ENCODE results near the gene RNF5.

Gene RNF5

GRCh38 chr6:32185681-32186131 is 7.5 kb downstream of the RNF5 start:
- 0 out of 2 replicates have a peak, but pooled peaks have one; percentile 22 for TF ChIP-seq CREB1 (IDR thresholded peaks at IDR 0.05; ENCODE audit: low read depth)

GRCh38 chr6:32187009-32187709 is 9.0 kb downstream of the RNF5 start:
- TF ChIP-seq RAD21 (IDR thresholded peaks at IDR 0.05; ENCODE audit: low read depth): no peak
- TF ChIP-seq FOXM1 (IDR thresholded peaks at IDR 0.05; ENCODE audit: borderline replicate concordance, low read depth): no peak
- TF ChIP-seq YY1 (IDR thresholded peaks at IDR 0.05; ENCODE audit: low read depth): no peak
- TF ChIP-seq TCF12 (IDR thresholded peaks at IDR 0.05; ENCODE audit: low read depth): no peak
- TF ChIP-seq REST (IDR thresholded peaks at IDR 0.05; ENCODE audit: low read depth): no peak
- TF ChIP-seq TAF1 (IDR thresholded peaks at IDR 0.05; ENCODE audit: low read depth): no peak
- no peak for TF ChIP-seq USF1 (IDR thresholded peaks at IDR 0.05)
- TF ChIP-seq EP300 (IDR thresholded peaks at IDR 0.05; ENCODE audit: borderline replicate concordance): no peak
- TF ChIP-seq NFIC (IDR thresholded peaks at IDR 0.05): no peak
- TF ChIP-seq CREB1 (IDR thresholded peaks at IDR 0.05; ENCODE audit: low read depth): no peak
- no peak for TF ChIP-seq CEBPB (IDR thresholded peaks at IDR 0.05)
- TF ChIP-seq MAX (IDR thresholded peaks at IDR 0.05): no peak

- TF ChIP-seq RAD21 (IDR thresholded peaks at IDR 0.05; ENCODE audit: low read depth) (no peak), CEBPB (IDR thresholded peaks at IDR 0.05) (no peak), CREB1 (IDR thresholded peaks at IDR 0.05; ENCODE audit: low read depth) (no peak), TAF1 (IDR thresholded peaks at IDR 0.05; ENCODE audit: low read depth) (no peak), EGR1 (IDR thresholded peaks at IDR 0.05) (no peak), TCF12 (IDR thresholded peaks at IDR 0.05; ENCODE audit: low read depth) (no peak), YY1 (IDR thresholded peaks at IDR 0.05; ENCODE audit: low read depth) (no peak)
Measured at GRCh38 chr6:32188381-32189068, 10.3 kb downstream of the RNF5 start.

- TF ChIP-seq RAD21 (IDR thresholded peaks at IDR 0.05; ENCODE audit: low read depth): no peak
Measured at GRCh38 chr6:32189069-32189741, 11.0 kb downstream of the RNF5 start.

GRCh38 chr6:32189742-32190053 is 11.5 kb downstream of the RNF5 start:
- TF ChIP-seq FOXM1 (IDR thresholded peaks at IDR 0.05; ENCODE audit: borderline replicate concordance, low read depth) (no peak), ZBTB7A (IDR thresholded peaks at IDR 0.05; ENCODE audit: low read depth) (peak; percentile 31; the same call in 1 of the 2 replicates)

GRCh38 chr6:32190054-32190851 is 12.0 kb downstream of the RNF5 start, which contains the start of gene PBX2:
PBX2 (minus strand) TSS chr6:32190202; CDS start chr6:32189915, 287 bp downstream.
- TF ChIP-seq ZBTB7A (IDR thresholded peaks at IDR 0.05; ENCODE audit: low read depth) (no peak; the same call in none of the 2 replicates), TAF1 (IDR thresholded peaks at IDR 0.05; ENCODE audit: low read depth) (0 out of 2 replicates have a peak, but pooled peaks have one; percentile 18), EGR1 (IDR thresholded peaks at IDR 0.05) (peak; percentile 49), TEAD4 (IDR thresholded peaks at IDR 0.05) (peak; percentile 37; the same call in 1 of the 2 replicates), FOXM1 (IDR thresholded peaks at IDR 0.05; ENCODE audit: borderline replicate concordance, low read depth) (no peak), YY1 (IDR thresholded peaks at IDR 0.05; ENCODE audit: low read depth) (0 out of 2 replicates have a peak, but pooled peaks have one; percentile 38), NFIC (IDR thresholded peaks at IDR 0.05) (peak; percentile 28; the same call in 1 of the 2 replicates), USF1 (IDR thresholded peaks at IDR 0.05) (no peak), TCF12 (IDR thresholded peaks at IDR 0.05; ENCODE audit: low read depth) (no peak), RAD21 (IDR thresholded peaks at IDR 0.05; ENCODE audit: low read depth) (no peak)

- TF ChIP-seq TAF1 (IDR thresholded peaks at IDR 0.05; ENCODE audit: low read depth) (no peak), ZBTB7A (IDR thresholded peaks at IDR 0.05; ENCODE audit: low read depth) (no peak), MAX (IDR thresholded peaks at IDR 0.05) (no peak), CEBPB (IDR thresholded peaks at IDR 0.05) (no peak), FOXM1 (IDR thresholded peaks at IDR 0.05; ENCODE audit: borderline replicate concordance, low read depth) (no peak), TCF12 (IDR thresholded peaks at IDR 0.05; ENCODE audit: low read depth) (no peak), TEAD4 (IDR thresholded peaks at IDR 0.05) (no peak), CREB1 (IDR thresholded peaks at IDR 0.05; ENCODE audit: low read depth) (no peak), RAD21 (IDR thresholded peaks at IDR 0.05; ENCODE audit: low read depth) (no peak), EGR1 (IDR thresholded peaks at IDR 0.05) (no peak), NFIC (IDR thresholded peaks at IDR 0.05) (no peak), REST (IDR thresholded peaks at IDR 0.05; ENCODE audit: low read depth) (no peak), YY1 (IDR thresholded peaks at IDR 0.05; ENCODE audit: low read depth) (no peak), EP300 (IDR thresholded peaks at IDR 0.05; ENCODE audit: borderline replicate concordance) (no peak), USF1 (IDR thresholded peaks at IDR 0.05) (no peak)
Measured at GRCh38 chr6:32190911-32191677, 12.9 kb downstream of the RNF5 start.

All from Ishikawa (cell line).